Upper lobe of right lung (tissue), 1 donor: ENCODE results near the gene METTL2A. TPM values are rescaled to one million over a fixed set of nuclear protein-coding genes. Genes with fewer than 3 reads are reported as not detected.
A peak's percentile ranks its signal among the peaks of the same experiment; 100 is the strongest.
"Not testable (repeated sequence)": the region's sequence is repeated elsewhere in the genome, so short reads cannot be mapped to it uniquely, and the experiment has no call there.

Experiments used
- ATAC-seq: fragments of 200-7000 bp; cut with Tn5 transposase; one replicate; pipeline ENCODE4 v1.9.1; 2020; ENCODE audit warnings: mild to moderate bottlenecking, moderate library complexity
- DNase-seq: peaks from one replicate; pipeline ENCODE4 v3.0.0-alpha.2; 2020
- H3K27ac ChIP-seq: fragments of 200-600 bp; one replicate; pipeline ENCODE4 v1.8.0; 2022
- H3K27me3 ChIP-seq: fragments of 200-600 bp; one replicate; pipeline ENCODE4 v1.8.0; 2022; ENCODE audit warnings: mild to moderate bottlenecking
- H3K36me3 ChIP-seq: fragments of 200-600 bp; one replicate; pipeline ENCODE4 v1.8.0; 2022
- H3K4me1 ChIP-seq: fragments of 200-600 bp; one replicate; pipeline ENCODE4 v1.8.0; 2022
- H3K4me3 ChIP-seq: fragments of 200-600 bp; one replicate; pipeline ENCODE4 v1.8.0; 2022; ENCODE audit warnings: mild to moderate bottlenecking
- H3K9me3 ChIP-seq: fragments of 200-600 bp; one replicate; pipeline ENCODE4 v1.8.0; 2022
- intact Hi-C: fragments of 100-400 bp; cut with DNase I; formaldehyde crosslinking; loops from one replicate; pipeline ENCODE4 v1.11.0; 2022
- total RNA-seq: library from RNA; stranded (reverse); fragmentation: NEBNext Ultra II Directional; extraction: Animal tissue kit (Norgen Biotek cat#: 25700); gene quantifications from one replicate; pipeline ENCODE4 v1.2.1, GENCODE V29; 2021
- TF ChIP-seq, protein P1 (sequence below): fragments of 200-600 bp; IDR thresholded peaks from one replicate; pipeline ENCODE4 v1.8.0; 2022; ENCODE audit warnings: antibody characterized with exemption
- donor health status: DM: no; HTN: yes; CAD: no; lungs with severe emphysema.

Gene METTL2A
- total RNA-seq, 1 donor from 2014 or later = 17.6 TPM

DNA sequence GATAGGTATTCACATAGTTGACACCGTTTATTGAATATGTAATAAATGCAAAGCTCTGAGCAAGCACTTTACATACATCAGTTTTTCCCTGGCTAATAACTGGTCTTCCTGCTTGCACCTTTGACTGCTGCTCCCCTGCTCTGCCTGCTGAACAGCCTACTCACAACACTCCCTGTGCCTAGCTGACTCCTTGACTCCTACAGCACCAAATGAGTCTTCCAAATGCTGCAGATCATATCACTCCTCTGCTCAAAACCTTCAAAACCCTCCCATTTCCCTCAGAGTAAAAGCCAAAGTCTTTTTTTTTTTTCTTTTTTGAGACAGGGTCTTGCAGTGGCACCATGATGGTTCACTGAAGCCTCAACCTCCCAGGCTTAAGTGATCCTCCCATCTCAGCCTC lies 24.8 kb upstream of the METTL2A start:
- intact Hi-C loops = no loop called here
- Histone ChIP-seq H3K4me3 (no peak overlapping the region), H3K4me1 (no peaks in the 10 kb centered on the region), H3K36me3 (no peaks in the 10 kb centered on the region), H3K27ac (no peak overlapping the region), H3K27me3 (peaks cover 7% of the 10 kb centered on the region), H3K9me3 (no peaks in the 10 kb centered on the region)
- no peak for DNase-seq
- TF ChIP-seq, protein P1, sequence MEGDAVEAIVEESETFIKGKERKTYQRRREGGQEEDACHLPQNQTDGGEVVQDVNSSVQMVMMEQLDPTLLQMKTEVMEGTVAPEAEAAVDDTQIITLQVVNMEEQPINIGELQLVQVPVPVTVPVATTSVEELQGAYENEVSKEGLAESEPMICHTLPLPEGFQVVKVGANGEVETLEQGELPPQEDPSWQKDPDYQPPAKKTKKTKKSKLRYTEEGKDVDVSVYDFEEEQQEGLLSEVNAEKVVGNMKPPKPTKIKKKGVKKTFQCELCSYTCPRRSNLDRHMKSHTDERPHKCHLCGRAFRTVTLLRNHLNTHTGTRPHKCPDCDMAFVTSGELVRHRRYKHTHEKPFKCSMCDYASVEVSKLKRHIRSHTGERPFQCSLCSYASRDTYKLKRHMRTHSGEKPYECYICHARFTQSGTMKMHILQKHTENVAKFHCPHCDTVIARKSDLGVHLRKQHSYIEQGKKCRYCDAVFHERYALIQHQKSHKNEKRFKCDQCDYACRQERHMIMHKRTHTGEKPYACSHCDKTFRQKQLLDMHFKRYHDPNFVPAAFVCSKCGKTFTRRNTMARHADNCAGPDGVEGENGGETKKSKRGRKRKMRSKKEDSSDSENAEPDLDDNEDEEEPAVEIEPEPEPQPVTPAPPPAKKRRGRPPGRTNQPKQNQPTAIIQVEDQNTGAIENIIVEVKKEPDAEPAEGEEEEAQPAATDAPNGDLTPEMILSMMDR = no peak
- no peak for ATAC-seq

DNA sequence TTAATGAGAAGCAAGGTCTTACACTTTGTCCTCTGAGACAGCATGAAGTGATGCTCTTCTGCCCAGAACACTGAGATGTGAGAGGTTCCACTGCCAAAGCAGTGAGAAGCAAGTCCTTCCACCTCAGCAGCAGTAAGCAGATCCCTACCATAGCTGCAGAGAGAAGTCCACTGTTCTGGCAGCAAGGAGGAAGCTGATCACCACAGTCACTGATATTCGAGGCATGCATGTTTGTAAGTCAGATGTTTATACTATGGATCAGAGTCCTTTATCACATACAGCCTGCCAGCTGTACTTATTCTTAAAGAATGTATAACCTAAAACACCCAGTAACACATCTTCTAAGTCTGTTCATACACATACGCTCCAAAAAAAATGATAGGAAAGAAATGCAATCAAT lies 18.2 kb upstream of the METTL2A start:
- intact Hi-C loops = no loop called here
- Histone ChIP-seq H3K9me3 (no peaks in the 10 kb centered on the region), H3K27me3 (no peaks in the 10 kb centered on the region), H3K27ac (no peak overlapping the region), H3K36me3 (no peaks in the 10 kb centered on the region), H3K4me1 (no peaks in the 10 kb centered on the region), H3K4me3 (no peak overlapping the region)
- TF ChIP-seq, protein P1 = no peak
- DNase-seq = no peak
- ATAC-seq = no peak

DNA sequence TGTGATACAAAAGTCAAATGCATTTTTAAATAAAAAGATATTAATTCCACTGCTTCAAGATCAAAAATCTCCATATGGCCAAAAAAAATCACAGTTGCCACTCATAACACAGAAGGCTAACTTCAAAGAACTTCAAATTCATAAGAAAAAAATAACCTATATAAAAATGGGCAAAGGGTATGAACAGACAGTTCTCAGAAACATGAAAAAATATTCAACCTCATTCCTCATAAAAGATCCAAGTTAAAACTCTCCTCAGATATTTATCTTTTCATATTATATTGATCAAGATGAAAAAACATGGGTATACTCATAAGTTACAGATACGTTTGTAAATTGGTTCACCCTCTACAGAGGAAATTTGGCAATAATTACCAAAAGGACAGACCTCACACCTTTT lies 10.6 kb upstream of the METTL2A start:
- H3K4me3 ChIP-seq, DNase-seq, H3K27me3 ChIP-seq, H3K36me3 ChIP-seq, H3K27ac ChIP-seq, ATAC-seq, H3K4me1 ChIP-seq, intact Hi-C loops, H3K9me3 ChIP-seq: not testable (repeated sequence)

DNA sequence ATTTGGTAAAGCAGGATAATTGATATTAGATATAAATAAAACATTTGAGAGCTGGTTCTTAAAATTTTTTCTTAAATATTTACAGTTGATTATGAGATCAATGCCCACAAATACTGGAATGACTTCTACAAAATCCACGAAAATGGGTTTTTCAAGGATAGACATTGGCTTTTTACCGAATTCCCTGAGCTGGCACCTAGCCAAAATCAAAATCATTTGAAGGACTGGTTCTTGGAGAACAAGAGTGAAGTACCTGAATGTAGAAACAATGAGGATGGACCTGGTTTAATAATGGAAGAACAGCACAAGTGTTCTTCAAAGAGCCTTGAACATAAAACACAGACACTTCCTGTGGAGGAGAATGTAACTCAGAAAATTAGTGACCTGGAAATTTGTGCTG lies 2.5 kb downstream of the METTL2A start:
- H3K27ac ChIP-seq, H3K4me3 ChIP-seq, H3K4me1 ChIP-seq, DNase-seq, H3K27me3 ChIP-seq, intact Hi-C loops, H3K9me3 ChIP-seq, ATAC-seq: not testable (repeated sequence)
- H3K36me3 ChIP-seq = peaks cover 21% of the 10 kb centered on the region

DNA sequence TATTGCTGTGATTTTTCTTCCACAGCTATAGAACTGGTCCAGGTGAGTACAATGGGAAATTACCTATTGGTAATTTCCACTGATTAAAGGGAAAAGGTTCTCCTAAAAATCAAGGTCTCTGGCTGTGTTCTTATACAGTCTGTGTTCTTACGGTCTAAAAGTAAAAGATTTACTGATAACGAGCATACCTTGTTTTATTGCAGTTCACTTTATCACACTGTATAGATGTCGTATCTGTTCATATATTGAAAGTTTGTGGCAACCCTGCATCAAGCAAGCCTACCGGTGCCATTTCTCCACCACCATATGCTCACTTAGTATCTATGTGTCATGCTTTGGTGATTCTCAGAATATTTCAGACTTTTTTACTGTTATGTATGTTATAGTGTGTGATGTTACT lies 11.6 kb downstream of the METTL2A start:
- intact Hi-C loops = not testable (repeated sequence)

DNA sequence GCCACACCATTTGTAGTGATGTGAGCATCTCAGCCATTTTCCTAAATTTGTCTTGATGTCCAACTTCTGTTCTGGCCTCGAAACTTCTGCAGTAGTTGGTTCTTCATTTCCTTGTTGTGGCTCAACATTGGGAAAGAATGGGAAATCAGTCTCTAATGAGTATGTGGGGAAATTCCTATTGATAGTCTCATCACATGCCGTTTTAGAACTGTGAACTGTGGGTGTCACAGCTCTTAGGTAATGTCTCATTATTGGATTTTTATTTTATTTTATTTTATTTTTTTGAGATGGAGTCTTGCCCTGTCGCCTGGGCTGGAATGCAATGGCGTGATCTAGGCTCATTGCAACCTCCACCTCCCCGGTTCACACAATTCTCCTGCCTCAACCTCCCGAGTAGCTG lies 17.5 kb downstream of the METTL2A start:
- intact Hi-C loops, H3K27ac ChIP-seq, H3K27me3 ChIP-seq, H3K4me3 ChIP-seq, H3K9me3 ChIP-seq, ATAC-seq, H3K4me1 ChIP-seq, DNase-seq: not testable (repeated sequence)
- H3K36me3 ChIP-seq = peaks cover 54% of the 10 kb centered on the region

More for the DNA sequence above, 11.6 kb downstream of the METTL2A start:
- not testable (repeated sequence) for H3K9me3 ChIP-seq, H3K4me1 ChIP-seq, ATAC-seq, H3K27ac ChIP-seq, H3K4me3 ChIP-seq, H3K27me3 ChIP-seq, DNase-seq
- peaks cover 18% of the 10 kb centered on the region for H3K36me3 ChIP-seq

DNA sequence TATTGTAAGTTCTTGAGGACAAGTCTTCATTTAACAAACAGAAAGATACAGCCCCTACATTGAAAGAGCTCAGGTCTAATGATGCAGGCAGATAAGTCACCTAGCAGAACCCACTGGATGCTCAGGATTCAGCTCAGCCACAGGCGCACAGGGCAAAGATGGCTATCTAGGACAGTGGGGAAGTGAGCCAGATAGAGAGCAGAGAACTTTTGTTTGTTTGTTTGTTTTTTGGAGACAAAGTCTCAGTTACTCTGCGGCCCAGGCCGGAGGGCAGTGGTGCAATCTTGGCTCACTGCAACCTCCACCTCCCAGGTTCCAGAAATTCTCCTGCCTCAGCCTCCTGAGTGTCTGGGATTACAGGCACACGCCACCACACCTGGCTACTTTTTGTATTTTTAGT lies 20.4 kb downstream of the METTL2A start:
- intact Hi-C loops = no loop called here
- Histone ChIP-seq H3K36me3 (peaks cover 79% of the 10 kb centered on the region), H3K4me3 (no peak overlapping the region), H3K27ac (no peak overlapping the region), H3K27me3 (no peaks in the 10 kb centered on the region), H3K9me3 (no peaks in the 10 kb centered on the region), H3K4me1 (no peaks in the 10 kb centered on the region)
- TF ChIP-seq, protein P1 = no peak
- ATAC-seq (no peak), DNase-seq (no peak)

DNA sequence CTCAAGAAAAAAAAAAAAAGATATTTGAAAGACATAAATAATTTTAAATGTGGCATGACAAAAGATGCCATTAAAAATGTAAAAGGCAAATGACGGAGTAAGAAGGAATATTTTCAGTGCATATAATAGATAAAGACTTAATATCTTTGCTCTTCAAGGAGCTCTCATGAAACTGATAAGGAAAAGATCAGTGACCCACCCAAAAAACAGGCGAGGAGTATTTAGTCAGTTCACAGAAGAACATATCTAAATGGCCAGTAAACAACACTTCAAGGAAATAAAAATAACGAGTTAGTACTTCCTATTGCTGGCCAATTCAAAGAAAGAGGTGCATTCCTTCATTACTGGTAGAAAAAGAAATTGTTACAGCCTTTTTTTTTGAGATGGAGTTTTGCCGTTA lies 22.1 kb downstream of the METTL2A start:
- H3K9me3 ChIP-seq, intact Hi-C loops, H3K27ac ChIP-seq, DNase-seq, H3K27me3 ChIP-seq, H3K4me1 ChIP-seq, ATAC-seq, H3K4me3 ChIP-seq: not testable (repeated sequence)
- peaks cover 76% of the 10 kb centered on the region for H3K36me3 ChIP-seq

DNA sequence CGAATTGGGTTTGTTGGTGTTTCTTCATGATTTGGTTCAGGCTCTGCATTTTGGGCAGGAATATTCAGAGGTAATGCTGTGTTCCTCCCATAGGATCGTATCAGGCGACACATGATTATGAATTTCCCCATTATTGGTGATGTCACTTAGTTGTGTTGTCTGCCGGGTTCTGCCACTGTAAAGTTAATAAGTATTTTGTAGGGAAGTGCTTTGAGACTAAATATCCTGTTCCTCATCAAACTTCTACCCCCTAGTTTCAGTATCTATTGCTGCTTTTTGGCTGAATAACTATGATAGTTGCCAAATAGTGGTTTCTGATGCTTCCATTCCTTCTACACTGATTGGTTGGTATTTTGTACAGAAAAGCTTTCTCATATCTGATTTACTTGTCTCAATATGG lies 28.5 kb downstream of the METTL2A start:
- H3K9me3 ChIP-seq, DNase-seq, H3K27me3 ChIP-seq, intact Hi-C loops, H3K4me1 ChIP-seq, H3K4me3 ChIP-seq, H3K27ac ChIP-seq: not testable (repeated sequence)
- peaks cover 21% of the 10 kb centered on the region for H3K36me3 ChIP-seq
- peak; percentile 60 for ATAC-seq

DNA sequence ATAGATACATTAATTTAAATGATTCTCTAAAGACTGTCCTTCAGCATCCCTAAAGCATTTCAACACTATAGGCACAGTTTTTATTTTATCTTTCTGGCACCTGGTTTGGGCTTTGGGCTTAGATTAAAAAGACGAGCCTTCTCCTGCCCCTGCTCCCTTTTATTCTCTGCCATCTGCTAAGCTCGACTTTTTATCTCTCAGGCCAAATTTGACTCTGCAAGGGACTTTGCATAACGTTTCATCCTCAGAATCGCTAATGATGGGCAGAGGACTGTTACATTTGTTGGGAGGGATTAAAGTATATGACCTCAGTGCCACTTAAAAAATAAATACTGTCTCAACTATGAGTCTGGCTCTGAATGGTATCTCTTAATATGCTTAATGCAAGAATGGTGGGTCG lies 29.3 kb downstream of the METTL2A start:
- H3K4me1 ChIP-seq, H3K9me3 ChIP-seq, H3K27me3 ChIP-seq, ATAC-seq, H3K27ac ChIP-seq, intact Hi-C loops, DNase-seq, H3K4me3 ChIP-seq: not testable (repeated sequence)
- H3K36me3 ChIP-seq = peaks cover 13% of the 10 kb centered on the region

DNA sequence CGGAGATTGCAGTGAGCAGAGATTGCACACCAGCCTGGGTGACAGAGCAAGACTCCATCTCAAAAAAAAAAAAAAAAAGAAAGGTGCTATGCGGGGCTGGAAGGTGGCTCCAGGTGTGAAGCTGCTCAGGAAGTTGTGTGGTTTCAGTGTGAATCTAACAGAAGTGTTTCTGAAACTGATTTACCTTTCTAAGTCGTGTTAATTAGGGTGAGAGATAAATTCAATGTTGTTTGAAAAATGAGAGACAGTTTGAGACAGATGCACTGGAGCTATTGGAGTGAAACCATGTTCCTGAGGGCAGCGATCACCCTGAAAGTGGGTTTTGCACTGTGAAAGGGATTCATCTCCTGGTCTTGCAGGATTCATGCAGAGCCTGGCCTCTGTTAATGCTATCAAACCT lies 30.0 kb downstream of the METTL2A start:
- H3K9me3 ChIP-seq, H3K27me3 ChIP-seq, H3K36me3 ChIP-seq, DNase-seq, H3K27ac ChIP-seq, H3K4me1 ChIP-seq, intact Hi-C loops, H3K4me3 ChIP-seq, ATAC-seq: not testable (repeated sequence)

DNA sequence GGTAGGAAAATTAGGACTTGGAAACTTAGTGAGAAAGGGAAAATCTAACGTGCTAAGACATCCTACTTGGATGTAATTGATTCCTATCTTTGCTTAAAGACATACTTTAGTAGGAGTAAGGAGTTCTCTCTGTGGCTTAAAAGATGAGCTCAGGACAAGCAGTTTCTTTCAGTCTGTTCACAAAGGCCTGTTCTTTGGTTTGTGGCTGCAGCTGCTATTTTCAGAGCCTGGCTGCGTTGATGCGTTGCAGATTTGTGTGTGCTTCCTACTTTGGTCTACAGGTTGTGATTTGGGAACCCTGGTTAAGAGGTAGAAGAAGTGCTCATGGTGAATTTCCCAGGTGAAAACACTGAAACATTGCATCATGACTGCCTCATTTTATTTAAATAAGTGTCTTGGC lies 30.4 kb downstream of the METTL2A start:
- H3K27ac ChIP-seq, H3K4me1 ChIP-seq, H3K27me3 ChIP-seq, DNase-seq, H3K36me3 ChIP-seq, intact Hi-C loops, H3K9me3 ChIP-seq, ATAC-seq, H3K4me3 ChIP-seq: not testable (repeated sequence)
